Suprapubic skin (tissue), 3 donors: ENCODE results near the gene DLL4.

Source experiments
- EP300 ChIP-seq: sonication (generic); formaldehyde crosslinking; IDR thresholded peaks from one replicate; pipeline ENCODE4 v1.6.1; 2017; ENCODE audit warnings: antibody characterized with exemption
- TF ChIP-seq, protein P1 (sequence below), 2 donors: fragments of 200-600 bp in 1 of 2; fragments of 450-650 bp in 1 of 2; sonication (generic) in 1 of 2; IDR thresholded peaks; one replicate each; pipeline ENCODE4 v1.5.1; 2016 to 2019; ENCODE audit warnings: antibody characterized with exemption in 2 of 2, mild to moderate bottlenecking in 1 of 2, moderate library complexity in 1 of 2

DNA sequence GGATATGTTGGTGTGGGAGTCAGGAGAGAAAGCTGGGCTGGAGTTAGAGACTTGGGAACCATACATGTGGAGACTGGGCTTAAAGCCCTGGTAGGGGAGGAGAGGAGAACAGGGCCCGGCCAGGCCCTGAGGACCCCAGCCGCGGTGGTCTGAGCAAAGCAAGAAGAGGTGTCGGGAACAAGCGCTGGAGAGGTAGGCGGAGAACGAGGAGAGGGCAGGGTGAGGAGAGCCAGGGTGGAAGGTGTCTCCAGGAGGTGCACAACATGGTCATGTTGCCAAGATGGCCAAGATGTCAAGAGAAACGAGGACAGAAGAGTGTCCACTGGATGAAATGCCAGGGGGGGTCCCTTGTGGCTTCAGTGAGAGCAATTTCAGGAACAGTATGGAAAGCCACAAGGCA is 29.6 kb downstream of the DLL4 start:
- TF ChIP-seq, protein P1, sequence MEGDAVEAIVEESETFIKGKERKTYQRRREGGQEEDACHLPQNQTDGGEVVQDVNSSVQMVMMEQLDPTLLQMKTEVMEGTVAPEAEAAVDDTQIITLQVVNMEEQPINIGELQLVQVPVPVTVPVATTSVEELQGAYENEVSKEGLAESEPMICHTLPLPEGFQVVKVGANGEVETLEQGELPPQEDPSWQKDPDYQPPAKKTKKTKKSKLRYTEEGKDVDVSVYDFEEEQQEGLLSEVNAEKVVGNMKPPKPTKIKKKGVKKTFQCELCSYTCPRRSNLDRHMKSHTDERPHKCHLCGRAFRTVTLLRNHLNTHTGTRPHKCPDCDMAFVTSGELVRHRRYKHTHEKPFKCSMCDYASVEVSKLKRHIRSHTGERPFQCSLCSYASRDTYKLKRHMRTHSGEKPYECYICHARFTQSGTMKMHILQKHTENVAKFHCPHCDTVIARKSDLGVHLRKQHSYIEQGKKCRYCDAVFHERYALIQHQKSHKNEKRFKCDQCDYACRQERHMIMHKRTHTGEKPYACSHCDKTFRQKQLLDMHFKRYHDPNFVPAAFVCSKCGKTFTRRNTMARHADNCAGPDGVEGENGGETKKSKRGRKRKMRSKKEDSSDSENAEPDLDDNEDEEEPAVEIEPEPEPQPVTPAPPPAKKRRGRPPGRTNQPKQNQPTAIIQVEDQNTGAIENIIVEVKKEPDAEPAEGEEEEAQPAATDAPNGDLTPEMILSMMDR (IDR thresholded peaks at IDR 0.05), result no peak
- no peak for TF ChIP-seq EP300
